ENCODE measurements around the gene PEAK3. TPM values are rescaled to one million over a fixed set of nuclear protein-coding genes. Genes with fewer than 3 reads are reported as not detected.
A peak's percentile ranks its signal among the peaks of the same experiment; 100 is the strongest.

PEAK3 gene
- total and polyA plus RNA-seq, 4 donors, result 0.88 to 1.5 (median 0.93) TPM; not detected in 1

- H3K27ac ChIP-seq (ENCODE audit: low read depth in 1 of 2, low read length in 2 of 2), result no peak overlapping the region
- no peak for DNase-seq
- 87 to 92% methylated on average over 28 of the region's 28 CpGs for WGBS, 2 donors
- intact Hi-C loops (cut with DNase I), result no loop called here
- peaks cover 0 to 2% of the 10 kb centered on the region in 2 donors for H3K36me3 ChIP-seq (ENCODE audit: control insufficient read depth in 1 of 2, insufficient read depth in 2 of 2, low read length in 1 of 2)
- H3K27me3 ChIP-seq (ENCODE audit: control insufficient read depth in 1 of 2, insufficient read depth in 2 of 2, low read length in 1 of 2), result no peaks in the 10 kb centered on the region
- no peaks in the 10 kb centered on the region for H3K9me3 ChIP-seq (ENCODE audit: control insufficient read depth, low read length)
- H3K4me1 ChIP-seq (ENCODE audit: control insufficient read depth in 1 of 2, insufficient read depth in 2 of 2, low read length in 2 of 2), result no peaks in the 10 kb centered on the region
- no peak overlapping the region for H3K4me3 ChIP-seq (ENCODE audit: low read length in 2 of 2)
- ATAC-seq (ENCODE audit: low FRiP score), result no peak
Observed at GRCh38 chr19:2276429-2276986, 5.5 kb downstream of the PEAK3 start.

GRCh38 chr19:2275588-2276428, 6.2 kb downstream of the PEAK3 start:
- Histone ChIP-seq H3K4me3 (ENCODE audit: low read length in 2 of 2) (no peak overlapping the region), H3K4me1 (ENCODE audit: control insufficient read depth in 1 of 2, insufficient read depth in 2 of 2, low read length in 2 of 2) (no peaks in the 10 kb centered on the region), H3K27ac (ENCODE audit: low read depth in 1 of 2, low read length in 2 of 2) (no peak overlapping the region), H3K27me3 (ENCODE audit: control insufficient read depth in 1 of 2, insufficient read depth in 2 of 2, low read length in 1 of 2) (no peaks in the 10 kb centered on the region), H3K9me3 (ENCODE audit: control insufficient read depth, low read length) (no peaks in the 10 kb centered on the region), H3K36me3 (ENCODE audit: control insufficient read depth in 1 of 2, insufficient read depth in 2 of 2, low read length in 1 of 2) (peaks cover 0 to 2% of the 10 kb centered on the region in 2 donors)
- DNase-seq, result peak in 1 of 2 donors; percentile 85
- intact Hi-C loops (cut with DNase I), result no loop called here
- 66 to 67% methylated on average over 64 to 74 of the region's 74 CpGs for WGBS, 2 donors
- ATAC-seq (ENCODE audit: low FRiP score), result no peak

- intact Hi-C loops (cut with DNase I), result loop anchor here in 1 of 2 donors (5.0 kb wide), 2 partner anchors 38 to 123 kb away; partner anchors contain the start of genes AP3D1, PLEKHJ1 and SF3A2
- H3K9me3 ChIP-seq (ENCODE audit: control insufficient read depth, low read length), result no peaks in the 10 kb centered on the region
- H3K4me3 ChIP-seq (ENCODE audit: low read length in 2 of 2), result no peak overlapping the region
- peaks cover 0 to 2% of the 10 kb centered on the region in 2 donors for H3K36me3 ChIP-seq (ENCODE audit: control insufficient read depth in 1 of 2, insufficient read depth in 2 of 2, low read length in 1 of 2)
- peak in 1 of 2 donors; percentile 87 for DNase-seq
- no peaks in the 10 kb centered on the region for H3K4me1 ChIP-seq (ENCODE audit: control insufficient read depth in 1 of 2, insufficient read depth in 2 of 2, low read length in 2 of 2)
- H3K27me3 ChIP-seq (ENCODE audit: control insufficient read depth in 1 of 2, insufficient read depth in 2 of 2, low read length in 1 of 2), result no peaks in the 10 kb centered on the region
- WGBS, 2 donors, result 58 to 62% methylated on average over 16 of the region's 16 CpGs
- ATAC-seq (ENCODE audit: low FRiP score), result no peak
- no peak overlapping the region for H3K27ac ChIP-seq (ENCODE audit: low read depth in 1 of 2, low read length in 2 of 2)
Observed at GRCh38 chr19:2274931-2275535, 6.9 kb downstream of the PEAK3 start.

GRCh38 chr19:2274185-2274711, 7.7 kb downstream of the PEAK3 start:
- DNase-seq (no peak), ATAC-seq (ENCODE audit: low FRiP score) (no peak)
- Histone ChIP-seq H3K9me3 (ENCODE audit: control insufficient read depth, low read length) (no peaks in the 10 kb centered on the region), H3K4me3 (ENCODE audit: low read length in 2 of 2) (no peak overlapping the region), H3K4me1 (ENCODE audit: control insufficient read depth in 1 of 2, insufficient read depth in 2 of 2, low read length in 2 of 2) (no peaks in the 10 kb centered on the region), H3K27ac (ENCODE audit: low read depth in 1 of 2, low read length in 2 of 2) (peak overlapping the region in 1 of 2 donors; percentile 5), H3K36me3 (ENCODE audit: control insufficient read depth in 1 of 2, insufficient read depth in 2 of 2, low read length in 1 of 2) (peaks cover 0 to 2% of the 10 kb centered on the region in 2 donors), H3K27me3 (ENCODE audit: control insufficient read depth in 1 of 2, insufficient read depth in 2 of 2, low read length in 1 of 2) (no peaks in the 10 kb centered on the region)
- intact Hi-C loops (cut with DNase I), result loop anchor here in 1 of 2 donors (5.0 kb wide), 2 partner anchors 37 to 122 kb away; partner anchors contain the start of genes AP3D1, PLEKHJ1 and SF3A2
- WGBS, 2 donors, result 86 to 92% methylated on average over 9 of the region's 9 CpGs

GRCh38 chr19:2273356-2274184, 8.4 kb downstream of the PEAK3 start:
- Histone ChIP-seq H3K27ac (ENCODE audit: low read depth in 1 of 2, low read length in 2 of 2) (peak overlapping the region; percentile 5 to 29), H3K36me3 (ENCODE audit: control insufficient read depth in 1 of 2, insufficient read depth in 2 of 2, low read length in 1 of 2) (peaks cover 0 to 2% of the 10 kb centered on the region in 2 donors), H3K27me3 (ENCODE audit: control insufficient read depth in 1 of 2, insufficient read depth in 2 of 2, low read length in 1 of 2) (no peaks in the 10 kb centered on the region), H3K4me3 (ENCODE audit: low read length in 2 of 2) (no peak overlapping the region), H3K4me1 (ENCODE audit: control insufficient read depth in 1 of 2, insufficient read depth in 2 of 2, low read length in 2 of 2) (no peaks in the 10 kb centered on the region), H3K9me3 (ENCODE audit: control insufficient read depth, low read length) (no peaks in the 10 kb centered on the region)
- intact Hi-C loops (cut with DNase I), result loop anchor here (2.0 to 5.0 kb wide), 3 partner anchors 36 to 121 kb away; partner anchors contain the start of genes PLEKHJ1 (in 2 of the 2), SF3A2 (in 2 of the 2) and AP3D1 (in 1 of the 2)
- peak; percentile 86 to 93 for DNase-seq
- WGBS, 2 donors, result 12 to 13% methylated on average over 44 to 45 of the region's 45 CpGs
- ATAC-seq (ENCODE audit: low FRiP score), result peak; percentile 46

GRCh38 chr19:2271234-2272103, 10.5 kb downstream of the PEAK3 start:
- H3K27me3 ChIP-seq (ENCODE audit: control insufficient read depth in 1 of 2, insufficient read depth in 2 of 2, low read length in 1 of 2), result no peaks in the 10 kb centered on the region
- intact Hi-C loops (cut with DNase I), result loop anchor here (2.0 to 5.0 kb wide), 3 partner anchors 34 to 119 kb away; partner anchors contain the start of genes PLEKHJ1 (in 2 of the 2), SF3A2 (in 2 of the 2) and AP3D1 (in 1 of the 2)
- H3K36me3 ChIP-seq (ENCODE audit: control insufficient read depth in 1 of 2, insufficient read depth in 2 of 2, low read length in 1 of 2), result peaks cover 0 to 2% of the 10 kb centered on the region in 2 donors
- peak in 1 of 2 donors; percentile 62 for DNase-seq
- ATAC-seq (ENCODE audit: low FRiP score), result no peak
- peak overlapping the region; percentile 49 to 96 for H3K4me3 ChIP-seq (ENCODE audit: low read length in 2 of 2)
- H3K27ac ChIP-seq (ENCODE audit: low read depth in 1 of 2, low read length in 2 of 2), result peak overlapping the region; percentile 6 to 74
- H3K9me3 ChIP-seq (ENCODE audit: control insufficient read depth, low read length), result no peaks in the 10 kb centered on the region
- WGBS, 2 donors, result 37 to 42% methylated on average over 39 to 43 of the region's 43 CpGs
- no peaks in the 10 kb centered on the region for H3K4me1 ChIP-seq (ENCODE audit: control insufficient read depth in 1 of 2, insufficient read depth in 2 of 2, low read length in 2 of 2)

GRCh38 chr19:2270423-2271233, 11.3 kb downstream of the PEAK3 start:
- intact Hi-C loops (cut with DNase I), result loop anchor here in 1 of 2 donors (5.0 kb wide), 2 partner anchors 33 to 118 kb away; partner anchors contain the start of genes AP3D1, PLEKHJ1 and SF3A2
- H3K4me1 ChIP-seq (ENCODE audit: control insufficient read depth in 1 of 2, insufficient read depth in 2 of 2, low read length in 2 of 2), result no peaks in the 10 kb centered on the region
- peak overlapping the region; percentile 83 to 93 for H3K27ac ChIP-seq (ENCODE audit: low read depth in 1 of 2, low read length in 2 of 2)
- peak; percentile 52 for ATAC-seq (ENCODE audit: low FRiP score)
- 0% methylated on average over 75 to 88 of the region's 88 CpGs for WGBS, 2 donors
- no peaks in the 10 kb centered on the region for H3K27me3 ChIP-seq (ENCODE audit: control insufficient read depth in 1 of 2, insufficient read depth in 2 of 2, low read length in 1 of 2)
- peak; percentile 94 to 96 for DNase-seq
- no peaks in the 10 kb centered on the region for H3K9me3 ChIP-seq (ENCODE audit: control insufficient read depth, low read length)
- H3K4me3 ChIP-seq (ENCODE audit: low read length in 2 of 2), result peak overlapping the region; percentile 49 to 96
- H3K36me3 ChIP-seq (ENCODE audit: control insufficient read depth in 1 of 2, insufficient read depth in 2 of 2, low read length in 1 of 2), result peaks cover 0 to 2% of the 10 kb centered on the region in 2 donors

Data from aorta (tissue), 5 donors.